AG04450 (cell line): Measurements from ENCODE around the gene PGC. TPM values are rescaled to one million over a fixed set of nuclear protein-coding genes. Genes with fewer than 3 reads are reported as not detected.

Experiments
- CTCF ChIA-PET: fragments of 300-600, 350-600 bp; formaldehyde crosslinking; extraction: SDS; loops from one replicate; lab custom pipeline; 2022; ENCODE audit warnings: antibody characterized with exemption, inconsistent platforms; lab: Charles Lee
- POLR2A ChIA-PET: fragments of 350-600 bp; formaldehyde crosslinking; extraction: SDS; loops from one replicate; lab custom pipeline; 2021; ENCODE audit warnings: antibody characterized with exemption, inconsistent platforms; lab: Yijun Ruan, JAX
- DNase-seq: peaks from one replicate; pipeline ENCODE4 v3.0.0-alpha.2; 2011; ENCODE audit warnings: low read depth, low spot score
- H3K27ac ChIP-seq: one replicate; pipeline ENCODE4 v1.5.1; 2012; ENCODE audit warnings: low read depth, low read length, control low read depth
- H3K27me3 ChIP-seq: one replicate; pipeline ENCODE4 v1.6.0; 2012; ENCODE audit warnings: low read length; ENCODE audit not compliant: control insufficient read depth, insufficient read depth
- H3K4me3 ChIP-seq: 2 replicates; pipeline ENCODE4 v1.5.1; 2011; ENCODE audit warnings: mild to moderate bottlenecking, low read depth, low read length, control low read depth
- H3K9me3 ChIP-seq: 2 replicates; pipeline ENCODE4 v1.5.1; 2012; ENCODE audit warnings: low read length; ENCODE audit not compliant: control insufficient read depth, insufficient read depth
- polyA plus RNA-seq: library from polyadenylated mRNA; depleted of rRNA; stranded (reverse); fragments of >200 nt; gene quantifications from 2 replicates; pipeline ENCODE4 v1.2.3, GENCODE V29; 2011
- TF ChIP-seq, protein P1 (sequence below): IDR thresholded peaks from 2 replicates; pipeline ENCODE4 v1.5.1; 2011; ENCODE audit warnings: low read depth, low read length, control low read depth, inconsistent platforms

The PGC gene
- polyA plus RNA-seq, 1 experiment, result not detected

DNA sequence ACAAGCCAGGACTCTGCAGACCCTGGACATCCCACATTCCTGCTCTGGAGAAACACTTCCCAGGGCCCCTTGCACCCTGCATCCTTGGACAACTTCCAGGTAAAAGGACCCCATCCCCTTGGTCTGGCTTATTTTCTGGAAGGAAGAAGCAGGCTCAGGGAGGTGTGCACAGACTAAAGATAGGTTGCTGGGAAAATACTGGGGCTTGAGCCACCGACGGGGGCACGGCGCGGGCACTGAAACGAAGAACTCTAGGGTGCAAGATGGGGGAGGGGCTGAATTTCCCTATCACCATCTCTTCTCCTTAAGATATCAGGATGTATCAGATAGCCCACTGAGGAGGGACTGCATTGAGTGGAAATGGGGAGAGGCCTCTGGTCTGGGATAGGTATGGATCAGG, 31.7 kb upstream of the PGC start:
- ChIA-PET CTCF (interaction anchor here (1.0 to 4.6 kb wide), 4 partner anchors 8 to 411 kb away, joined by 3 to 37 read pairs (median 10); partner anchors contain the start of gene TOMM6), POLR2A (no interaction called here)
- no peaks in the 10 kb centered on the region for H3K27me3 ChIP-seq
- H3K27ac ChIP-seq, result no peak overlapping the region
- DNase-seq, result no peak
- TF ChIP-seq, protein P1, sequence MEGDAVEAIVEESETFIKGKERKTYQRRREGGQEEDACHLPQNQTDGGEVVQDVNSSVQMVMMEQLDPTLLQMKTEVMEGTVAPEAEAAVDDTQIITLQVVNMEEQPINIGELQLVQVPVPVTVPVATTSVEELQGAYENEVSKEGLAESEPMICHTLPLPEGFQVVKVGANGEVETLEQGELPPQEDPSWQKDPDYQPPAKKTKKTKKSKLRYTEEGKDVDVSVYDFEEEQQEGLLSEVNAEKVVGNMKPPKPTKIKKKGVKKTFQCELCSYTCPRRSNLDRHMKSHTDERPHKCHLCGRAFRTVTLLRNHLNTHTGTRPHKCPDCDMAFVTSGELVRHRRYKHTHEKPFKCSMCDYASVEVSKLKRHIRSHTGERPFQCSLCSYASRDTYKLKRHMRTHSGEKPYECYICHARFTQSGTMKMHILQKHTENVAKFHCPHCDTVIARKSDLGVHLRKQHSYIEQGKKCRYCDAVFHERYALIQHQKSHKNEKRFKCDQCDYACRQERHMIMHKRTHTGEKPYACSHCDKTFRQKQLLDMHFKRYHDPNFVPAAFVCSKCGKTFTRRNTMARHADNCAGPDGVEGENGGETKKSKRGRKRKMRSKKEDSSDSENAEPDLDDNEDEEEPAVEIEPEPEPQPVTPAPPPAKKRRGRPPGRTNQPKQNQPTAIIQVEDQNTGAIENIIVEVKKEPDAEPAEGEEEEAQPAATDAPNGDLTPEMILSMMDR, result no peak
- no peaks in the 10 kb centered on the region for H3K9me3 ChIP-seq
- peak overlapping the region; percentile 78 for H3K4me3 ChIP-seq

DNA sequence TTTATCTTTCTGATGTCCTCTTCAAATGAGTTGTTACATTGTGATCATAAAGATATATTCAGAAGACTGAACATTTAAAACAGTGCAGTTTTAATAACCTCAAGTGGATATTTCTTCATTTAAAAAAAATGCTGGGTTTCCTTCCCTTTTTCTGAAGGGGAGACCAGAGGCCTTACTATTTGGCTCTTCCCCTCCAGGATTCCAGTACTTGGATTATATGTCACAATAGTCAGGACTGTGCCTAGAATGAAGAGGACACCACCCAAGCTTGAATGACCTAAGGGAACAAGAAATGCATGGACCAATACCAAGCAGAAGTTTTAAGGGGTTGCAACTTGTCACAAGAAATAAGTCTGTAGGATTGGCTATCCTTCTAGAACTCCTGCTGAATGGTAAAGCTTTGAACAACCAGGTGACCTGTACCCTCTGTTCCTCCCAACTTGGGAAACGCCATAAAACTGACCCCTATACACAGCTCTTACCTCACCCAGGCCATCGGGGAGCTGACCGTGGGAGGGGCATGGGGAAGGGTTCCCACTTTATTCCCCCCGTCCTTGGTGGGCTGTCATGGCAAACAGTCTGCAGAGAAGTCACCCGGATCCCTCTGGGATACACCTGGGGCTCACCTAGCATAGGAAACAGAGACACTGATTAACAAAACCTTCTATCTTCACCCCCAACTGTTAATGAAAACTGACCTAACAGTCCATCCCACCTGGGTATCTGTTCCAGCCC, 30.5 kb upstream of the PGC start:
- no peak for DNase-seq
- POLR2A ChIA-PET, result no interaction called here
- Histone ChIP-seq H3K9me3 (no peaks in the 10 kb centered on the region), H3K27me3 (no peaks in the 10 kb centered on the region), H3K4me3 (no peak overlapping the region), H3K27ac (no peak overlapping the region)
- CTCF ChIA-PET, result interaction anchor here (1.0 to 4.6 kb wide), 8 partner anchors 9 to 410 kb away, joined by 3 to 37 read pairs (median 10); partner anchors contain the start of gene TOMM6
- TF ChIP-seq, protein P1, result no peak

DNA sequence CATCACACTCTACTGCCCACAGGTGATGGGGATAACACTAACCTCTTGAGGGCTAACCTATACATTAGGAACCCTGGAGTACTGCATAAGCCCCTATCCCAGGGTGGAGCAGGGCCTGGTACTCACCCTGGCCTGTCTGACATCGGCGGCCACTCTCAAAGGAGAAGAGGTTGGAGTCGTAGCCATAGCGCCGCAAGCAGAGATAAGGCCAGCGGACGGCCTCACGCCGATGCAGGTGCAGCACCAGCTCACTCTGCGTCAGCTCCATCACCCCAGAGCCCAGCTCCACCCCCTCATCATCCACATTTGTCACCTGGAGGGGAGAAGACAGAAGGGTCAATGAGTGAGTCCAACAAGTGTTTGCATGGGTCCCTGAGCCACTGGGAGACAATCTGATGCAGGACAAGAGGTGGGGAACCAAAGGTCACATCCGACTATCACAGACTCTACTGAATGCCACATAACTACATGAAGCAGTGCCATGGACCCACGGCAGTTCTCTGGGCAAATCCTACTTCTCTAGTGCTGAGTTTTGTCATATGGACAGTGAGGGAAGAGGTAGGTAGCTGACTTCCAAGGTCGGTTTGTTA, 28.2 kb upstream of the PGC start:
- Histone ChIP-seq H3K9me3 (no peaks in the 10 kb centered on the region; the same call in 1 of the 2 replicates), H3K27me3 (no peaks in the 10 kb centered on the region), H3K27ac (no peak overlapping the region), H3K4me3 (no peak overlapping the region)
- ChIA-PET CTCF (interaction anchor here (0.7 to 4.6 kb wide), 12 partner anchors 9 to 408 kb away, joined by 3 to 37 read pairs (median 4); partner anchors contain the start of gene TOMM6), POLR2A (no interaction called here)
- DNase-seq, result no peak
- TF ChIP-seq, protein P1, result no peak

DNA sequence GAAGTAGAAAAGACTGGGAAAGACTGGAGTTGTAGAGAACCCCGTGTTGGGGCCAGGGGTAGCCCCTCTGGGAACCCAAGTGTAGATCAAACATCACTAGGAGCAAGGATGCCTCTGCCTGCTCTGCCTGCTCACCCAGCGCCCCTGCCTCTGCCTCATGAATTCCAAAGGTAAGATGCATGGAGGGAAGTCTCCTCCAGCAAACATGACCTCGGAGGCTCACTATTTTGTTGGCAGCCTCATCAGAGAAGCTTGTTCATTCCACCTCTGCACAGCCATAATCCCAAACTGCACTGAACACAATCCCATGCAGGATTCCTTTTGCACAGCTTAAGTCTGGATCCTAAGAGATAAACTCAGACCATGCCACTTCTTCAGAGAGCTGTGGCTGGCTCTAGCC, 27.6 kb upstream of the PGC start:
- ChIA-PET CTCF (interaction anchor here (0.9 to 4.6 kb wide), 9 partner anchors 8 to 408 kb away, joined by 3 to 37 read pairs (median 4); partner anchors contain the start of gene TOMM6), POLR2A (no interaction called here)
- H3K27me3 ChIP-seq, result no peaks in the 10 kb centered on the region
- no peak overlapping the region for H3K4me3 ChIP-seq
- H3K27ac ChIP-seq, result no peak overlapping the region
- H3K9me3 ChIP-seq, result no peaks in the 10 kb centered on the region; the same call in 1 of the 2 replicates
- DNase-seq, result no peak
- TF ChIP-seq, protein P1, result no peak
